Skeletal muscle tissue (tissue), 4 donors: ENCODE results near the gene KCND3. TPM values are rescaled to one million over a fixed set of nuclear protein-coding genes. Genes with fewer than 3 reads are reported as not detected.

ENCODE experiments used
- H3K27ac ChIP-seq: one replicate; pipeline ENCODE4 v1.7.0; 2013; ENCODE audit warnings: mild to moderate bottlenecking, low read depth, low read length, inconsistent platforms
- H3K27me3 ChIP-seq, 3 donors: one replicate each; pipeline ENCODE4 v1.7.0; 2013; ENCODE audit warnings: low read length in 3 of 3; ENCODE audit not compliant: control insufficient read depth in 3 of 3, insufficient read depth in 3 of 3
- H3K36me3 ChIP-seq, 3 donors: one replicate each; pipeline ENCODE4 v1.7.0; 2013; ENCODE audit warnings: low read length in 3 of 3; ENCODE audit not compliant: control insufficient read depth in 3 of 3, insufficient read depth in 3 of 3
- H3K4me1 ChIP-seq, 3 donors: one replicate each; pipeline ENCODE4 v1.7.0; 2013; ENCODE audit warnings: low read length in 3 of 3, mild to moderate bottlenecking in 3 of 3; ENCODE audit not compliant: control insufficient read depth in 3 of 3, insufficient read depth in 3 of 3
- H3K4me3 ChIP-seq, 3 donors: one replicate each; pipeline ENCODE4 v1.7.0; 2013; ENCODE audit warnings: low read length in 3 of 3
- H3K9ac ChIP-seq, 3 donors: one replicate each; pipeline ENCODE4 v1.7.0; 2013; ENCODE audit warnings: low read length in 3 of 3, mild to moderate bottlenecking in 3 of 3, moderate library complexity in 2 of 3, low read depth in 1 of 3
- H3K9me3 ChIP-seq, 3 donors: one replicate each; pipeline ENCODE4 v1.7.0; 2013; ENCODE audit warnings: low read length in 3 of 3; ENCODE audit not compliant: control insufficient read depth in 3 of 3
- total RNA-seq: library from RNA; depleted of rRNA; stranded (reverse); fragments of >200 nt; gene quantifications from one replicate; pipeline ENCODE4 v1.2.3, GENCODE V29; 2014
- donor health status: Osteomylitis.

KCND3 gene
- total RNA-seq = 1.0 TPM

DNA sequence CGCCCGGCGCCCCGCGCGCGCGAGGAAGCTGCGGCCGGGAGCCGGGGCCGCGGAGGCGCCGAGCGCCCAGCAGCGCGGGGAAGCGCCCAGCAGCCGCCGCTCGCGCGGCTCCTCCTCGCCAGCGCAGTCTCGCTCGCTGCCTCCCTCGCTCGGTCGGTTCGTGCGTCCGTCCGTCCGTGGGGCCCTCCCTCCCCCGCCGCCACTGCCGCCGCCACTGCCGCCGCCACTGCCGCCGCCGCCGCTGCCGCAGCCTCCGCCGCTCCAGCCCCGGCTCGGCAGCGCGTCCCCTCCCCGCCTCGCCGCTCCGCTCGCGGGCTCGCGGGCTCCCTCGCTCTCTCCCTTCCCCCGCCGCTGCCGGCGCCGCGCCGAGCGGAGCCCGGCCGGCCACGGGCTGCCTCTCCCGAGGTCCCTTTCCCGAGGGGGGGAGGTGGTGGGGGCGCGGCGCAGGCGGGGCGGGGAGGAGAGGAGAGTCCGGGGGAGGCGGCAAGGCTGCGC lies at the start of gene KCND3:
KCND3 (minus strand) TSS at position 138 of the 495 bp plus-strand sequence.
- Histone ChIP-seq H3K9me3 (no peaks in the 10 kb centered on the region), H3K4me1 (peaks cover 45 to 58% (median 53%) of the 10 kb centered on the region in 3 donors), H3K27me3 (peaks cover 0 to 6% (median 2%) of the 10 kb centered on the region in 3 donors), H3K36me3 (no peaks in the 10 kb centered on the region), H3K27ac (peak within 1 kb of the TSS; percentile 71), H3K9ac (peak within 1 kb of the TSS; percentile 52 to 78 (median 73)), H3K4me3 (peak within 1 kb of the TSS; percentile 66 to 79 (median 78))

DNA sequence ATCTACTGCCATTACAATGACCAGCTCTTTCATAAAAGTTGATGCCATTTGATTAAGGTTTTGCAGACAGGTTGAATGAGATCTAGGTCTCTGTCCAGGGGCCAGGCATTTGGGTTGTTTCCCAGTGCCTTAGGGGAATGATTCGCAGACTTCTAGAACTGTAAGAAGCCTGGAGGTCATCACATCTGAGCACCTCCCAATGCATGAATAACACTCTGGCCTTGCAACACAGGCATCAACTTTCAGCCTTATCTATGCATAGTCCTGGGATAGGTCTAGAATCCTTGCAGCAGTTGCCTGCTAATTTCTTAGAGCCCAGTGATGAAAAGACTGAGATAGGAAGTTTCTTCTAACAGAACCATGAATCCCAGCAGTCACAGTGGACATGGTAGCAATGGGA lies 44.8 kb upstream of the KCND3 start:
- Histone ChIP-seq H3K36me3 (no peaks in the 10 kb centered on the region), H3K27ac (no peak overlapping the region), H3K9me3 (no peaks in the 10 kb centered on the region), H3K9ac (no peak overlapping the region), H3K4me1 (no peaks in the 10 kb centered on the region), H3K4me3 (no peak overlapping the region), H3K27me3 (peaks cover 0 to 5% (median 0%) of the 10 kb centered on the region in 3 donors)

DNA sequence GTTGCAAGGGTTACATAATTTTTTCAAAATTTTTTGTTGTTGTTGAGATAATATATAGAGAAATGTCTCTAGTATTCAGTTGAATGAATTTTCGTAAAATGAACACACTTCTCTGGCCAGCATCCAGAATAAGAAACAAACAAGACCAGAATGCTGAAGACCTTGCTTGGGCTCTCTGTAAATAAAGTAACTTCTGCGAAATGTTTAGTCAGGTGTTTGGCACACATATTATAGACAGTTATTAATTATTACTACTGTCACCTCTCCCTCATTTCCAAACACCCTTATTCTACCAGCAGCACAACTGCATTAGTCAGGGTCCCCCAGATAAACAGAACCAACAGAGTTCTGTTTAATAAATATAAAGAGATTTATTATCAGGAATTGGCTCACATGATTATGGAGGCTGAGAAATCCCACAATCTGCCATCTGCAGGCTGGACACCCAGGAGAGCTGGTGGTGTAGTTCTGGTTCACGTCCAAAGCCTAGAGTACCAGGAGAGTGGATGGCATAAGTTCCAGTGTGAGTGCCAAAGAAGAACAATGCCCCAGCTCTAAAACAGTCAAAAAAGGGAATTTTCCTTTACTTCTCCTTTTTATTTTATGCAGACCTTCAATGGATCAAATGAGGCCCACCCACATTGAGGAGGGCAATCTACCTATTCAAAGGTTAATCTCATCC lies 44.1 kb upstream of the KCND3 start:
- Histone ChIP-seq H3K4me1 (no peaks in the 10 kb centered on the region), H3K9ac (no peak overlapping the region), H3K4me3 (no peak overlapping the region), H3K27ac (no peak overlapping the region), H3K9me3 (no peaks in the 10 kb centered on the region), H3K27me3 (peaks cover 0 to 8% (median under 1%) of the 10 kb centered on the region in 3 donors), H3K36me3 (no peaks in the 10 kb centered on the region)

DNA sequence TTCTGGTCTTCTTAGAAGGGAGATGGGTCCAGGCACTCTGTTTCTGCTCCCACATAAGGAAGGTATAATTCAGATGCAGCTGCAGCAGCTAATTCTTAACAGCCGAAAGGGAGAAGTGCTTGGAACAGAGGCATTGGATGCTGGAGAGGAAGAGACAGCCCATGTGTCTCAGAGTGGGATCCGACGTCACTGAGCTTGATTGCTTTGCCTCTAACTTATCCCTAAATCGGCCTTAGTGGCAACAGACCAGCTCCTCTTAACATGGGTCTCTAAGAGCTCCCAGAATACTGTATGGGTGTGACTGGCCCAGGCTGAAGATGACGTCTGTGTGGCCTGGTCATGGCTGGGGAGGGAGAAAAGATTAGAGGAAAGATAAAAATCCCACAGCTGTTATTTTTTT lies 40.7 kb upstream of the KCND3 start:
- peaks cover 3 to 8% (median 5%) of the 10 kb centered on the region in 3 donors for H3K27me3 ChIP-seq
- H3K27ac ChIP-seq = no peak overlapping the region
- H3K9ac ChIP-seq = no peak overlapping the region
- H3K9me3 ChIP-seq = no peaks in the 10 kb centered on the region
- H3K36me3 ChIP-seq = no peaks in the 10 kb centered on the region
- no peak overlapping the region for H3K4me3 ChIP-seq
- H3K4me1 ChIP-seq = peaks cover 0 to 11% (median 11%) of the 10 kb centered on the region in 3 donors

DNA sequence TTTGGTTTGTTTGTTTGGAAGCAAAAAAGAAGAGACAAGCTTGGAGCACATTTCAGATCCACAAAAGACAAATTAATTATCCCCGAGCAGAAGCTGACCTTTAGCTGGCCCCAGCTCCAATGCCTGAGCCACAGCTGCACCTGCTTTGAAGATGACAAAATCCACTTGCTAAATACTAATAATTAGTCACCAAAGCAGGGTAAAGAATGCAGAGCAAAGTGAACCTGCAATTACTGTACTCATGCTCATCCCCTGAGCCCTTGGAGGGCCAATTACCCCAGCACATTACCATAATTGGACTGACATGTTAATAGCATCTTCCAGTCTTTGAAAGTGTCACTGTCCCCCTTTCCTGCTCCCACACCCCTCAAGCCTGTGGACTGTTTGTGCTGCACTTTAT lies 38.2 kb upstream of the KCND3 start:
- Histone ChIP-seq H3K4me3 (no peak overlapping the region), H3K27me3 (peaks cover 3 to 8% (median 5%) of the 10 kb centered on the region in 3 donors), H3K4me1 (peaks cover 0 to 13% (median 12%) of the 10 kb centered on the region in 3 donors), H3K9ac (no peak overlapping the region), H3K36me3 (no peaks in the 10 kb centered on the region), H3K9me3 (no peaks in the 10 kb centered on the region), H3K27ac (no peak overlapping the region)

DNA sequence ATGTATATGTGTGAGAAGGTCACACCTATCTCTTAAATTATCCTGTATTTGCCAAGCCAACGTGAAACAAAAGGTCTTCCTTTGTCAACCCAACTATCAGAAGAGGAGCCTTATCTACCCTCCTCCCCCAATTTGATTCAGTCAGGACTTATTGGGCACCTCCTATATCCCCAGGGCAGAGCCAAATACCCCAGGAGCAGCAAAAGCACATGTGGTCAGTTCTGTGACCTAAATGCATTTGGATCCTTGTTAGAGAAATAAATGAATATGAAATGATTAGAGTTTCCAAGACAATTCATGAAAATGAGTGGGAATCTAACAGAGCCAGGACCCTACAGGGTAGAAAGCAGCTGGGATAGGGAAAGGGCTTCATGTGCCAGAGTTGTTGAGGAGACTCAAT lies 37.0 kb upstream of the KCND3 start:
- no peak overlapping the region for H3K9ac ChIP-seq
- no peak overlapping the region for H3K4me3 ChIP-seq
- peaks cover 3 to 7% (median 5%) of the 10 kb centered on the region in 3 donors for H3K27me3 ChIP-seq
- no peaks in the 10 kb centered on the region for H3K36me3 ChIP-seq
- H3K9me3 ChIP-seq = no peaks in the 10 kb centered on the region
- no peak overlapping the region for H3K27ac ChIP-seq
- peaks cover 0 to 13% (median 12%) of the 10 kb centered on the region in 3 donors for H3K4me1 ChIP-seq

DNA sequence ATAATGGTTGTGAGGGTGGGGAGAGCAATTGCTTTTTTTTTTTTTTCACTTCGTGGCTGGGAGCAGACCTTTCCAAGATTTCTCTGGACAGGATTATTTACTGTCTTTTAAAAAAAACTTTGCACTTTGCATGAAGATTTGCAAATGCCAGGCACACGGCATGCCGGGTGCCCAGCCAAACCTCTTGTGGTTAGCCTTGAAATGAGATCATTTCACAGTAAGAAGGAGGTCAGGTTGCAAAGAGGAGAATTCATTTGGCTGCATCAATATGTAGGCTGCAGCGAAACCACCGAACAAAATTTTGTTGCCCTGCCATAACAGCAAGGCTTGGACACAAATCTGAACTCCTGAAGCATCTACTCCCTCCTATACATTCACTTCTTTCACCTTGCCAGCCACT lies 36.5 kb upstream of the KCND3 start:
- Histone ChIP-seq H3K27me3 (peaks cover 3 to 7% (median 5%) of the 10 kb centered on the region in 3 donors), H3K27ac (no peak overlapping the region), H3K36me3 (no peaks in the 10 kb centered on the region), H3K9ac (no peak overlapping the region), H3K4me1 (peaks cover 0 to 13% (median 12%) of the 10 kb centered on the region in 3 donors), H3K9me3 (no peaks in the 10 kb centered on the region), H3K4me3 (no peak overlapping the region)

DNA sequence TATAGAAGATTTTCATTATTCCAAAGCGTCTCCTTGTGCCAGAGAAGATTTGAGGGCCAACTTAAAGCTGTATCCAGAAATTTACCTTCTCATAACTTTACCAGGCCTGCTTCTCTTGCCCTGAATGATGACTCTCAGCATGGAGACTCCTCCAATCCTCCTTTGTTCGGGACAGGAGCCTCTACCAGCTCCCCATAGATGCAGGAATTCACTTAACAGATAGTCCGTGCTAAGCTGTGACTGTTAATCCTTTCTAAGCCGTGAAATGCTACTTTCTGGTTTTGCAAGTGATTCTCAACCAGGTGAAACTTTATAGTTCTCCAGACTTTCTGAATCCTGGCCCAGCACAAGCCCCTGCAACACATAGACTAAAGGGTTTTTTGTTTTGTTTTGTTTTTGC lies 31.8 kb upstream of the KCND3 start:
- Histone ChIP-seq H3K36me3 (no peaks in the 10 kb centered on the region), H3K27me3 (peaks cover 0 to 17% (median 3%) of the 10 kb centered on the region in 3 donors), H3K9ac (no peak overlapping the region), H3K27ac (no peak overlapping the region), H3K9me3 (no peaks in the 10 kb centered on the region), H3K4me1 (peaks cover 0 to 13% (median 10%) of the 10 kb centered on the region in 3 donors), H3K4me3 (no peak overlapping the region)

DNA sequence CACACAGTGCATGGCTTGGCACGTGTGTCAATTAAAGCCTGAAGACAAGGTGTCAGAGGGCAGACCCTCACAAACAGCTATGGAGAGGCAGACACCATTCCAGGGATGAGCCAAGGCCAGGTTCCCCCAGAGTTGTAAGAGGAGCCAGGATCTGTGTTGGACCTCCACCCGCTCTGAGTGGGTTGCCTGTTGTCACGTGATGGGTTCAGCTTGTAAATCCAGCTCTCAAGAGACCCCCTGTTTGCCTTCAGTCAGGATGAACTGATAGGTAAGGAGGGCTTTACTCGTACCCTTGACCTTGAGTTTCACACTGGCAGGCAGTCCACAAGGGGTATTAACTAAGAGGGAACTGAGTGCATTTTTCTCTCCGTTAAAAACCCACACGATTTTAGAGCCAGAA lies 27.7 kb upstream of the KCND3 start:
- Histone ChIP-seq H3K27me3 (peaks cover 0 to 16% (median 3%) of the 10 kb centered on the region in 3 donors), H3K4me3 (no peak overlapping the region), H3K9ac (no peak overlapping the region), H3K27ac (no peak overlapping the region), H3K36me3 (no peaks in the 10 kb centered on the region), H3K9me3 (peaks cover 0 to 2% (median 0%) of the 10 kb centered on the region in 3 donors), H3K4me1 (no peaks in the 10 kb centered on the region)

DNA sequence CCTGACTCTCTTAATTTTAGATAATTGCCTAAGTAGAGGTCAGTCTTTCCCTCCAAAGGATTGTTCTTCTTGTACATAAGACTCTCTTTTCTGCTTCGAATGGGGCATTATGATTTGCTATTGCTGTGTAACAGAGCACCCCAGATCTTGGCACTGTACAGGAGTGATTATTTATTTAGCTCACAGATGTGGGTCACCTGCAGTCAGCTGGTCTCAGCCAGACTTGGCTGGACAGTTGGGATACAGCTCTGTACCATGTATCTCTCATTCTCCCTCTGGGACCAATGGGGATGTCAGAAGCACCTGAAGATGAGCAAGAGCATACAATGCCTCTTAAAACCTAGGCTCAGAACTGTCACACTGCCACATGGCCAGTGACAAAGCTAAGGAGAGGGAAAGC lies 23.4 kb upstream of the KCND3 start:
- Histone ChIP-seq H3K4me3 (no peak overlapping the region), H3K9me3 (peaks cover 0 to 2% (median 0%) of the 10 kb centered on the region in 3 donors), H3K27ac (no peak overlapping the region), H3K36me3 (no peaks in the 10 kb centered on the region), H3K9ac (no peak overlapping the region), H3K4me1 (peaks cover 0 to 6% (median 0%) of the 10 kb centered on the region in 3 donors), H3K27me3 (peaks cover 0 to 6% (median 3%) of the 10 kb centered on the region in 3 donors)
